ENCODE data around the gene NFE2L3. TPM values are rescaled to one million over a fixed set of nuclear protein-coding genes. Genes with fewer than 3 reads are reported as not detected.

NFE2L3 gene
- total RNA-seq, 1 donor, result 1.4 TPM

DNA sequence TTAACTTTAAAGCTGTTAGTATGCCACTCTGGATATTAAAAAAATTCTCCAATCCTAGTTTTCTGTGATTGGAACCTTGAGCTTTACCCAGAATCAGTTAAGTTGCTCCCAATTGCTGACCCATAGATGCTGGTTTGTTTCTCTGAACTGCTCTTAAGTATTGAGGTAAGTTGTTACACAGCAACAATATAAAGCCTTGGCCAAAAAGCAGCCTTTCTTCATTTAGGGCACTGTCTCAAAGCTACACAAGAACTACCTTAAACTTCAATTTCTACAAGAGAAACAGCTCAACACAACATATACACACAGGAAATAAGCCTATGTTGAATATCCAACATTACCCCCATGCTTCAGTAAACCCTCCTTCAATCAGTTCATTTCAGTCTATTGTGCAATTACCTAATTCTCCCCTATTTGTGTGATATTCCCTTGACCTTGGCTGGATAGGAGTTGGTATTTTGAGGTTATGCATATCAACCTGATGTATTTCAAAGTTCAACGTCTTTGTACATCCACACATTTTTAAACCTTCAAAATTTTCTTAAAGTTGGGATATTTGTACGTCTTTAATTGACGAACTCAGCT, 37.1 kb downstream of the NFE2L3 start:
- H2AFZ ChIP-seq (ENCODE audit: low read length), result no peak overlapping the region
- peaks cover 75% of the 10 kb centered on the region for H3K36me3 ChIP-seq (ENCODE audit: insufficient read depth, low read length)
- H3K9me3 ChIP-seq (ENCODE audit: low read depth, low read length), result no peaks in the 10 kb centered on the region
- no peak overlapping the region for H3K4me2 ChIP-seq (ENCODE audit: insufficient read depth, low read length)
- no peaks in the 10 kb centered on the region for H3K4me1 ChIP-seq (ENCODE audit: insufficient read depth, low read length)
- TF ChIP-seq, protein P1, sequence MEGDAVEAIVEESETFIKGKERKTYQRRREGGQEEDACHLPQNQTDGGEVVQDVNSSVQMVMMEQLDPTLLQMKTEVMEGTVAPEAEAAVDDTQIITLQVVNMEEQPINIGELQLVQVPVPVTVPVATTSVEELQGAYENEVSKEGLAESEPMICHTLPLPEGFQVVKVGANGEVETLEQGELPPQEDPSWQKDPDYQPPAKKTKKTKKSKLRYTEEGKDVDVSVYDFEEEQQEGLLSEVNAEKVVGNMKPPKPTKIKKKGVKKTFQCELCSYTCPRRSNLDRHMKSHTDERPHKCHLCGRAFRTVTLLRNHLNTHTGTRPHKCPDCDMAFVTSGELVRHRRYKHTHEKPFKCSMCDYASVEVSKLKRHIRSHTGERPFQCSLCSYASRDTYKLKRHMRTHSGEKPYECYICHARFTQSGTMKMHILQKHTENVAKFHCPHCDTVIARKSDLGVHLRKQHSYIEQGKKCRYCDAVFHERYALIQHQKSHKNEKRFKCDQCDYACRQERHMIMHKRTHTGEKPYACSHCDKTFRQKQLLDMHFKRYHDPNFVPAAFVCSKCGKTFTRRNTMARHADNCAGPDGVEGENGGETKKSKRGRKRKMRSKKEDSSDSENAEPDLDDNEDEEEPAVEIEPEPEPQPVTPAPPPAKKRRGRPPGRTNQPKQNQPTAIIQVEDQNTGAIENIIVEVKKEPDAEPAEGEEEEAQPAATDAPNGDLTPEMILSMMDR (IDR thresholded peaks at IDR 0.05; ENCODE audit: extremely low read depth, low read depth, low read length), result no peak
- H4K20me1 ChIP-seq (ENCODE audit: insufficient read depth, low read length), result peaks cover 58% of the 10 kb centered on the region
- no peak overlapping the region for H3K4me3 ChIP-seq (ENCODE audit: insufficient read depth, low read length)
- no peaks in the 10 kb centered on the region for H3K27me3 ChIP-seq (ENCODE audit: insufficient read depth, low read length)
- H3K27ac ChIP-seq (ENCODE audit: low read depth, low read length), result no peak overlapping the region
- H3K79me2 ChIP-seq (ENCODE audit: insufficient read depth, low read length), result peaks cover 19% of the 10 kb centered on the region
- DNase-seq (ENCODE audit: insufficient read length, low spot score, missing footprints), result no peak

DNA sequence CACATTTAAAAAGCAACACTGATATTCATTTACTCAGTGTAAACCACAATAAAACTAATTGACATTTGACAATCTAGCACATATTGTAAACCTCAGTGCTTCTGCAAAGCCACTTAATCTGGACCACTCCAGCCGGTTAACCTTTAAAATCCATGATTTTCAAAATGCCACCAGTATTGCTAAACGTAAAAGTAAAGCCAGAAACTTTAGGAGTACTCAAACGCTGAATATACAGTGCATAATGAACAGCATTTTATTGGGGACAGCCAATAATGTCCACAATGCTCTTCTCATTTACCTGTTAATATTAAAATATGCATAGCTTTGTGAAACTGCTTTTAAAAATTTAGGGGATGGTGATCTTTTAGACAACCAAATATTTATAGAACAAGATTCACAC, 37.7 kb downstream of the NFE2L3 start:
- peaks cover 60% of the 10 kb centered on the region for H4K20me1 ChIP-seq (ENCODE audit: insufficient read depth, low read length)
- H3K4me3 ChIP-seq (ENCODE audit: insufficient read depth, low read length), result no peak overlapping the region
- no peaks in the 10 kb centered on the region for H3K4me1 ChIP-seq (ENCODE audit: insufficient read depth, low read length)
- DNase-seq (ENCODE audit: insufficient read length, low spot score, missing footprints), result no peak
- TF ChIP-seq, protein P1 (IDR thresholded peaks at IDR 0.05; ENCODE audit: extremely low read depth, low read depth, low read length), result no peak
- no peak overlapping the region for H3K27ac ChIP-seq (ENCODE audit: low read depth, low read length)
- H2AFZ ChIP-seq (ENCODE audit: low read length), result no peak overlapping the region
- H3K36me3 ChIP-seq (ENCODE audit: insufficient read depth, low read length), result peaks cover 82% of the 10 kb centered on the region
- H3K27me3 ChIP-seq (ENCODE audit: insufficient read depth, low read length), result no peaks in the 10 kb centered on the region
- no peak overlapping the region for H3K4me2 ChIP-seq (ENCODE audit: insufficient read depth, low read length)
- H3K9me3 ChIP-seq (ENCODE audit: low read depth, low read length), result no peaks in the 10 kb centered on the region
- peaks cover 25% of the 10 kb centered on the region for H3K79me2 ChIP-seq (ENCODE audit: insufficient read depth, low read length)

DNA sequence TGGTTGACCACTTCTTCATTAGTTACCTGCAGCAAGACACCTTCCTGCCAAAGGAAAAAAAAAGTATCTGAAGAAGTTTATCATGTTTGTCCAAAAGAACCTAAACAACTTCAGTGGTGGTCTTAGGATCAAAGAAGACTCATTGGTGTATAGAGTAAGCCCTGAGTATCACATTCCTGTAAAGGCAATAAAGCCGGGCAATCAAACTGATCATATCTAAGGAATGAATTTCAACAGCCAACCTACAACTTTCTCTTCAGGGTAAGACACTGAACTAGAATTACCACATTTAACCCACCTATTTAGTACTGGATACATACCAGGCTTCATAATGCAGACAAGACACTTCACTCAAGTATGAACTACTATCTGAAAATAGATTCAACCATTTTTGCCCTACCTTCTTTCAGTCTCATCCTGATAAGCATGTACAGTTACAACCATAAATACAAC, 38.4 kb downstream of the NFE2L3 start:
- no peak overlapping the region for H3K4me2 ChIP-seq (ENCODE audit: insufficient read depth, low read length)
- H3K36me3 ChIP-seq (ENCODE audit: insufficient read depth, low read length), result peaks cover 85% of the 10 kb centered on the region
- peaks cover 31% of the 10 kb centered on the region for H3K79me2 ChIP-seq (ENCODE audit: insufficient read depth, low read length)
- no peak overlapping the region for H2AFZ ChIP-seq (ENCODE audit: low read length)
- H4K20me1 ChIP-seq (ENCODE audit: insufficient read depth, low read length), result peaks cover 61% of the 10 kb centered on the region
- no peaks in the 10 kb centered on the region for H3K4me1 ChIP-seq (ENCODE audit: insufficient read depth, low read length)
- H3K9me3 ChIP-seq (ENCODE audit: low read depth, low read length), result no peaks in the 10 kb centered on the region
- no peak overlapping the region for H3K4me3 ChIP-seq (ENCODE audit: insufficient read depth, low read length)
- no peak overlapping the region for H3K27ac ChIP-seq (ENCODE audit: low read depth, low read length)
- no peaks in the 10 kb centered on the region for H3K27me3 ChIP-seq (ENCODE audit: insufficient read depth, low read length)
- no peak for DNase-seq (ENCODE audit: insufficient read length, low spot score, missing footprints)
- TF ChIP-seq, protein P1 (IDR thresholded peaks at IDR 0.05; ENCODE audit: extremely low read depth, low read depth, low read length), result no peak

DNA sequence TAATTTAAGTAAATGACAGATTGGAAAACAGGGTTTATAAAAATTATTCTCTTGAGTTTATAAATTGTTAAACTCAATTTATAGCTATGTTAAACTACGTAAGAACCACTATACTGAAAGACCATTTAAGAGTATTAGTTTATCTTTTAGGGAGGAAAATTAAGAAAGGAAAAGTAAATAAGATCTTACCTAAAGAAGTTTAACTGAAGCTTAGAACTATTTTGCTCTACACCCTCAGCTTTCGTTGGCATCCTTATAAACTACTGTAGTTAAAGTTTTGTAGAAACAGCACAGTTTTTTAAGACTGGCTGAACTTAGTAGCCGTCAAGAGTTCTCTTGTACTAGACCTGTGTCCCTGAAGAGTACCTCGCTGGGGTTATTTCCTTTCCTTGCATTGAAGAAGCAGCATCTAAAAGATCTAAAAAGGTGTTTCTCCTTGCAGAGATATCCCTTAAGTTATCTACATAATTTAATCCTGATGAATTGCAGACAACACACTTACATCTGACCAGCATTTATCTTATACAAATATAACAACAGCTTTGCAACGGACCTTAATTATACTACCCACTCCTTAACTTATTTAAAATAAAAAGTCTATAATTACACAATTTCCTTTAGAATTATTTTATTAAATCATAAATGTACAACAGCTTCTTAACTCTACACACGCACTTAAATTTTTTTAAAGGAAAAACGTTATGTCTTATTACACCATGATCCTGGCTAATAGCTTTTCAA, 39.4 kb downstream of the NFE2L3 start:
- Histone ChIP-seq H2AFZ (ENCODE audit: low read length) (no peak overlapping the region), H4K20me1 (ENCODE audit: insufficient read depth, low read length) (peaks cover 71% of the 10 kb centered on the region), H3K79me2 (ENCODE audit: insufficient read depth, low read length) (peaks cover 40% of the 10 kb centered on the region), H3K36me3 (ENCODE audit: insufficient read depth, low read length) (peaks cover 92% of the 10 kb centered on the region), H3K27ac (ENCODE audit: low read depth, low read length) (no peak overlapping the region), H3K4me3 (ENCODE audit: insufficient read depth, low read length) (no peak overlapping the region), H3K9me3 (ENCODE audit: low read depth, low read length) (no peaks in the 10 kb centered on the region), H3K4me1 (ENCODE audit: insufficient read depth, low read length) (peaks cover 8% of the 10 kb centered on the region), H3K27me3 (ENCODE audit: insufficient read depth, low read length) (no peaks in the 10 kb centered on the region), H3K4me2 (ENCODE audit: insufficient read depth, low read length) (no peak overlapping the region)
- no peak for DNase-seq (ENCODE audit: insufficient read length, low spot score, missing footprints)
- TF ChIP-seq, protein P1 (IDR thresholded peaks at IDR 0.05; ENCODE audit: extremely low read depth, low read depth, low read length), result no peak
